Esophagus muscularis mucosa (tissue), 4 donors: ENCODE results near the gene ANGPTL5.

Experiments
- EP300 ChIP-seq: sonication (generic); formaldehyde crosslinking; IDR thresholded peaks from one replicate; pipeline ENCODE4 v1.6.1; 2017; ENCODE audit warnings: antibody characterized with exemption
- POLR2A ChIP-seq: fragments of 450-650 bp; IDR thresholded peaks from one replicate; pipeline ENCODE4 v1.6.1; 2017; ENCODE audit warnings: antibody characterized with exemption, moderate library complexity, mild to moderate bottlenecking, low read depth
- TF ChIP-seq, protein P1 (sequence below), 3 experiments: fragments of 200-600 bp in 2 of 3; fragments of 450-650 bp in 1 of 3; sonication (generic) in 2 of 3; IDR thresholded peaks; one replicate each; pipeline ENCODE4 v1.5.1; 2017 to 2019; ENCODE audit warnings: antibody characterized with exemption in 3 of 3, mild to moderate bottlenecking in 2 of 3, moderate library complexity in 1 of 3

DNA sequence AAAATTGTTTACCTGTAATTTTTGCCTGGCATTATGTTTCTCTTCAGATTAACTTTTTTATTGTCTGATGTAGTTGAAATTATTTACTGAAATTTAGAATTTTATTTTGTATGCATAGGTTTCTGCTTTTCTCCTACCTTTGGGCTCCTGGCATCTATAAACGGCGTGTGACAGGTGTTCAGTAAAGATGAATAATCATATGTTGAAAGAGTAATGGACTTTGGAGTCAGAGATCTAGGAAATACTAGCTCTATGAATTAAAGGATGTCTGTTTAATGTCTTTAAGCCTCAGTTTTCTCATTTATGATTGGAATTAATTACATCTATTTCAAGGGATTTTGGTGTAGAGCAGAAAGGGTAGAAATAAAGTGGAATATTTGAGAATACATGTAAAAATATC is 7.2 kb upstream of the ANGPTL5 start:
- TF ChIP-seq POLR2A: no peak
- TF ChIP-seq EP300: no peak
- TF ChIP-seq, protein P1, sequence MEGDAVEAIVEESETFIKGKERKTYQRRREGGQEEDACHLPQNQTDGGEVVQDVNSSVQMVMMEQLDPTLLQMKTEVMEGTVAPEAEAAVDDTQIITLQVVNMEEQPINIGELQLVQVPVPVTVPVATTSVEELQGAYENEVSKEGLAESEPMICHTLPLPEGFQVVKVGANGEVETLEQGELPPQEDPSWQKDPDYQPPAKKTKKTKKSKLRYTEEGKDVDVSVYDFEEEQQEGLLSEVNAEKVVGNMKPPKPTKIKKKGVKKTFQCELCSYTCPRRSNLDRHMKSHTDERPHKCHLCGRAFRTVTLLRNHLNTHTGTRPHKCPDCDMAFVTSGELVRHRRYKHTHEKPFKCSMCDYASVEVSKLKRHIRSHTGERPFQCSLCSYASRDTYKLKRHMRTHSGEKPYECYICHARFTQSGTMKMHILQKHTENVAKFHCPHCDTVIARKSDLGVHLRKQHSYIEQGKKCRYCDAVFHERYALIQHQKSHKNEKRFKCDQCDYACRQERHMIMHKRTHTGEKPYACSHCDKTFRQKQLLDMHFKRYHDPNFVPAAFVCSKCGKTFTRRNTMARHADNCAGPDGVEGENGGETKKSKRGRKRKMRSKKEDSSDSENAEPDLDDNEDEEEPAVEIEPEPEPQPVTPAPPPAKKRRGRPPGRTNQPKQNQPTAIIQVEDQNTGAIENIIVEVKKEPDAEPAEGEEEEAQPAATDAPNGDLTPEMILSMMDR (IDR thresholded peaks at IDR 0.05): no peak
